A673 (cell line): ENCODE data around the gene CDK5RAP1. TPM values are rescaled to one million over a fixed set of nuclear protein-coding genes. Genes with fewer than 3 reads are reported as not detected.

ENCODE experiments used
- BruUV-seq: library from RNA; stranded (reverse); fragments of 400-500 nt; replicated peaks from 2 replicates; lab custom pipeline; 2021; lab: Mats Ljungman, UMichigan
- CTCF ChIA-PET: fragments of 300-600 bp; sonication (Branson Sonifier 250); formaldehyde crosslinking; loops from one replicate; lab custom pipeline; 2022; ENCODE audit warnings: antibody characterized with exemption; lab: Charles Lee
- POLR2A ChIA-PET: fragments of 300-600 bp; sonication (Branson Sonifier 250); formaldehyde crosslinking; loops from one replicate; lab custom pipeline; 2022; ENCODE audit warnings: antibody characterized with exemption; ENCODE audit not compliant: low non-redundant PET; lab: Charles Lee
- DNase-seq: peaks from one replicate; pipeline ENCODE4 v3.0.0-alpha.2; 2015; ENCODE audit warnings: low spot score
- H3K27ac ChIP-seq: fragments of 200-600 bp; sonication (generic); 2 replicates; pipeline ENCODE4 v1.5.1; 2016; ENCODE audit warnings: mixed run types, low read depth, mild to moderate bottlenecking, mixed read lengths, antibody characterized with exemption, low read length; ENCODE audit not compliant: poor library complexity, severe bottlenecking
- H3K27me3 ChIP-seq: fragments of 200-600 bp; sonication (generic); replicated peaks from 2 replicates; pipeline ENCODE4 v1.6.1; 2017; ENCODE audit warnings: mixed run types, low read depth, mild to moderate bottlenecking, mixed read lengths, antibody characterized with exemption, low read length; ENCODE audit not compliant: insufficient read depth, poor library complexity
- H3K36me3 ChIP-seq: fragments of 200-600 bp; sonication (generic); 2 replicates; pipeline ENCODE4 v1.6.1; 2016; ENCODE audit warnings: mixed run types, mild to moderate bottlenecking, mixed read lengths, antibody characterized with exemption, low read length; ENCODE audit not compliant: insufficient read depth, poor library complexity, severe bottlenecking
- H3K4me1 ChIP-seq: fragments of 200-600 bp; sonication (generic); 2 replicates; pipeline ENCODE4 v1.6.1; 2017; ENCODE audit warnings: mixed run types, mild to moderate bottlenecking, mixed read lengths, antibody characterized with exemption, low read length; ENCODE audit not compliant: insufficient read depth, poor library complexity, severe bottlenecking
- H3K4me3 ChIP-seq: fragments of 200-600 bp; sonication (generic); 2 replicates; pipeline ENCODE4 v1.5.1; 2016; ENCODE audit warnings: low read depth, mixed run types, mild to moderate bottlenecking, mixed read lengths, low read length; ENCODE audit not compliant: poor library complexity, severe bottlenecking
- H3K9me3 ChIP-seq: fragments of 200-600 bp; sonication (generic); 2 replicates; pipeline ENCODE4 v1.6.1; 2016; ENCODE audit warnings: mixed run types, low read depth, mild to moderate bottlenecking, mixed read lengths, antibody characterized with exemption, low read length; ENCODE audit not compliant: poor library complexity, severe bottlenecking
- EZH2 ChIP-seq: fragments of 200-600 bp; sonication (generic); IDR thresholded peaks from 2 replicates; pipeline ENCODE4 v1.6.1; 2017; ENCODE audit warnings: borderline replicate concordance, low read depth, mild to moderate bottlenecking, mixed read lengths, antibody characterized with exemption, low read length; ENCODE audit not compliant: poor library complexity, severe bottlenecking
- intact Hi-C: fragments of 100-400 bp; cut with micrococcal nuclease; formaldehyde crosslinking; loops from one replicate; pipeline ENCODE4 v1.10.0; 2022; ENCODE audit not compliant: unreplicated experiment
- total RNA-seq: library from RNA; stranded (reverse); gene quantifications from 2 replicates; pipeline ENCODE4 v1.2.3, GENCODE V29; 2021
- TF ChIP-seq, protein P1 (sequence below): fragments of 300-800, 200-600 bp; sonication (generic); conservative IDR thresholded peaks from 2 replicates; pipeline ENCODE4 v1.5.1; 2017; ENCODE audit warnings: low read depth, mild to moderate bottlenecking, antibody characterized with exemption, low read length, moderate library complexity, mixed read lengths

The CDK5RAP1 gene
- total RNA-seq, 1 experiment from 2014 or later = 52.7 TPM

DNA sequence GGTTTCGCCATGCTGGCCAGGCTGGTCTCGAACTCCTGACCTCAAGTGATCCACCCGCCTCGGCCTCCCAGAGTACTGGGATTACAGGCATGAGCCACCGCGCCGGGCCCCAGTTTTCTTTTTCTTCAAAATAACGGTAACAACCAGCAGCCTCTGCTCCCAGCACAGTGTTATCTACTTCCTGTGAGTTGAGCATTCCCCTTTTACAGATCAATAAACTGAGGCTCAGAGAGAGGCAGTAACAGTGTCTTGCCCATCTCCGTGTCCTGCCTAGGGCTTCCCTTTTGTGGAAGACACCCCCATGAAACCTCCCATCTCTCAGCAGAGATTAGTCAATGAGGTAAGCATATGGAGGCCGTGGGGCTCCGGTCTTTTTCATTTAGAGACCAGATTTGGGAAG is 88.7 kb downstream of the CDK5RAP1 start:
- Histone ChIP-seq H3K27ac (no peak overlapping the region), H3K9me3 (no peaks in the 10 kb centered on the region), H3K4me1 (no peaks in the 10 kb centered on the region), H3K36me3 (no peaks in the 10 kb centered on the region), H3K4me3 (no peak overlapping the region), H3K27me3 (peaks cover under 1% of the 10 kb centered on the region)
- ChIA-PET CTCF (interaction anchor here (0.6 kb wide), 1 partner anchor 81 kb away, joined by 3 read pairs; no protein-coding TSS in a partner anchor), POLR2A (no interaction called here)
- DNase-seq = no peak
- intact Hi-C loops = no loop called here
- BruUV-seq = no TSS peak
- TF ChIP-seq, protein P1, sequence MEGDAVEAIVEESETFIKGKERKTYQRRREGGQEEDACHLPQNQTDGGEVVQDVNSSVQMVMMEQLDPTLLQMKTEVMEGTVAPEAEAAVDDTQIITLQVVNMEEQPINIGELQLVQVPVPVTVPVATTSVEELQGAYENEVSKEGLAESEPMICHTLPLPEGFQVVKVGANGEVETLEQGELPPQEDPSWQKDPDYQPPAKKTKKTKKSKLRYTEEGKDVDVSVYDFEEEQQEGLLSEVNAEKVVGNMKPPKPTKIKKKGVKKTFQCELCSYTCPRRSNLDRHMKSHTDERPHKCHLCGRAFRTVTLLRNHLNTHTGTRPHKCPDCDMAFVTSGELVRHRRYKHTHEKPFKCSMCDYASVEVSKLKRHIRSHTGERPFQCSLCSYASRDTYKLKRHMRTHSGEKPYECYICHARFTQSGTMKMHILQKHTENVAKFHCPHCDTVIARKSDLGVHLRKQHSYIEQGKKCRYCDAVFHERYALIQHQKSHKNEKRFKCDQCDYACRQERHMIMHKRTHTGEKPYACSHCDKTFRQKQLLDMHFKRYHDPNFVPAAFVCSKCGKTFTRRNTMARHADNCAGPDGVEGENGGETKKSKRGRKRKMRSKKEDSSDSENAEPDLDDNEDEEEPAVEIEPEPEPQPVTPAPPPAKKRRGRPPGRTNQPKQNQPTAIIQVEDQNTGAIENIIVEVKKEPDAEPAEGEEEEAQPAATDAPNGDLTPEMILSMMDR = no peak
- no peak for TF ChIP-seq EZH2

DNA sequence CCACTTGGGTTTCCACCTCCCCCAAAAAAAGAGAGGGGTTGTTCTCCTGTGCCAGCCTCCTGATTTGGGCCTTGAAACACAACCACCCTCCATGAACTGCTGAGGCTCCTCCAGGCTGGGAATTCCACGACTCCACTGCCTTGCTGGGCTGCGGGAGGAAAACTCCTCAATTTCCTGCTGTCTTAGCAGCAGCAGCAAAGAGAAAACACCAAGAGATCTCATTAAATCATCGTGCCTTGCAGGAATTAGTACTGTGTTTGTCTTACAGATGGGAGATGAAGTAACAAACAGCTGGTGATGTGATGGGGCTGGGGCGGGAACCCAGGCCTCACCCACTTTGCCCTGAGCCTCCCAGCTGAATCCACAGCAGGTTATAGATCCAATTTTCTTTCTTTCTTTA is 89.3 kb downstream of the CDK5RAP1 start:
- Histone ChIP-seq H3K27ac (no peak overlapping the region), H3K9me3 (no peaks in the 10 kb centered on the region), H3K27me3 (no peaks in the 10 kb centered on the region), H3K36me3 (no peaks in the 10 kb centered on the region), H3K4me1 (no peaks in the 10 kb centered on the region), H3K4me3 (no peak overlapping the region)
- intact Hi-C loops = no loop called here
- no peak for TF ChIP-seq EZH2
- TF ChIP-seq, protein P1 = no peak
- BruUV-seq = no TSS peak
- CTCF ChIA-PET = no interaction called here
- POLR2A ChIA-PET = no interaction called here
- DNase-seq = no peak

DNA sequence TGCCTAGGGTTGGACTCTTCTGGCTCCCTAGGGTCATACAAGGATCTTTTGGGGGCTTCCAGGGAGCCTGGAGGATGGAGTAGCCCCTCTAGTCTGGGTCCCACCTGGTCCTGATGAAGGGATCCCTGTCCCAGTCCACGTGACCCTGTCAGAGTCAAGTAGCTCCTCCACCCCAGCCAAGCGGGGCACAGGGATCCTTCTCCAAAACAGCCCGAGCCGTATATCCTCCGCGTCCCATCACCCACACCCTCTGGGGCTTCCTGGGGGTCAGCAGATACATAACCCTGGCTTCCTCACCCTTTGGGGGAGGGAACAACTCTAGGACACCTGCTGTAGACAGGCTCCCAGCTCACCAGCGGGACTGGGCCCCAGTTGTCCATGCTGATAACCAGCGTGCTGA is 90.3 kb downstream of the CDK5RAP1 start:
- Histone ChIP-seq H3K4me3 (no peak overlapping the region), H3K27ac (no peak overlapping the region), H3K27me3 (no peaks in the 10 kb centered on the region), H3K36me3 (no peaks in the 10 kb centered on the region), H3K4me1 (no peaks in the 10 kb centered on the region), H3K9me3 (no peaks in the 10 kb centered on the region)
- no peak for DNase-seq
- no peak for TF ChIP-seq EZH2
- TF ChIP-seq, protein P1 = no peak
- no TSS peak for BruUV-seq
- ChIA-PET CTCF (no interaction called here), POLR2A (no interaction called here)
- intact Hi-C loops = no loop called here
